B cell (primary cell): ENCODE results near the gene TRAPPC12. TPM values are rescaled to one million over a fixed set of nuclear protein-coding genes. Genes with fewer than 3 reads are reported as not detected.

ENCODE experiments used
- ATAC-seq: fragments of 200-7000 bp; cut with Tn5 transposase; one replicate; pipeline ENCODE4 v1.10.0; 2021; ENCODE audit warnings: low read depth, mild to moderate bottlenecking, moderate number of reproducible peaks, moderate library complexity
- CTCF ChIA-PET: fragments of 350-600 bp; sonication (Branson Sonifier 250); formaldehyde crosslinking; loops from one replicate; lab custom pipeline; 2021; ENCODE audit warnings: antibody characterized with exemption, inconsistent platforms; lab: Charles Lee
- POLR2A ChIA-PET: fragments of 350-600 bp; sonication (Branson Sonifier 250); formaldehyde crosslinking; loops from one replicate; lab custom pipeline; 2021; ENCODE audit warnings: antibody characterized with exemption; lab: Charles Lee
- DNase-seq: peaks from one replicate; pipeline ENCODE4 v3.0.0; 2013
- H2AFZ ChIP-seq: 2 replicates; pipeline ENCODE4 v1.6.1; 2012; ENCODE audit warnings: mild to moderate bottlenecking, low read depth, low read length; ENCODE audit not compliant: insufficient read depth, poor library complexity, severe bottlenecking
- H3K27ac ChIP-seq, 2 donors: 1 replicate in 1 of 2; 2 replicates in 1 of 2; pipeline ENCODE4 v1.5.1; 2012 to 2013; ENCODE audit warnings: low read length in 2 of 2, mild to moderate bottlenecking in 2 of 2, moderate library complexity in 1 of 2
- H3K27me3 ChIP-seq, 4 experiments: fragments of 200-600 bp in 1 of 4; sonication (generic) in 1 of 4; replicated peaks in 1 of 4; 1 replicate in 2 of 4; 2 replicates in 2 of 4; pipeline versions ENCODE4 v1.6.1 to v1.7.0; 2013 to 2016; ENCODE audit warnings: low read length in 3 of 4, mild to moderate bottlenecking in 2 of 4, mixed read lengths in 1 of 4, moderate library complexity in 1 of 4; ENCODE audit not compliant: insufficient read depth in 4 of 4, control insufficient read depth in 3 of 4; ENCODE audit errors: control extremely low read depth in 1 of 4
- H3K36me3 ChIP-seq, 2 experiments: replicated peaks in 1 of 2; 1 replicate in 1 of 2; 2 replicates in 1 of 2; pipeline versions ENCODE4 v1.6.1 to v1.7.1; 2013; ENCODE audit warnings: low read length in 1 of 2; ENCODE audit not compliant: insufficient read depth in 2 of 2, control insufficient read depth in 1 of 2; ENCODE audit errors: control extremely low read depth in 1 of 2, extremely low read depth in 1 of 2
- H3K4me1 ChIP-seq, 2 donors: fragments of 200-600 bp in 1 of 2; sonication (generic) in 1 of 2; 1 replicate in 1 of 2; 2 replicates in 1 of 2; pipeline versions ENCODE4 v1.5.1 to v1.6.1; 2013 to 2017; ENCODE audit warnings: low read length in 2 of 2; ENCODE audit not compliant: control insufficient read depth in 2 of 2, insufficient read depth in 2 of 2
- H3K4me2 ChIP-seq: replicated peaks from 2 replicates; pipeline ENCODE3; 2012; ENCODE audit warnings: mild to moderate bottlenecking, low read depth, low read length; ENCODE audit not compliant: poor library complexity, severe bottlenecking
- H3K4me3 ChIP-seq, 5 experiments: fragments of 200-600 bp in 1 of 5; sonication (generic) in 1 of 5; 1 replicate in 3 of 5; 2 replicates in 2 of 5; pipeline versions ENCODE4 v1.5.1 to v1.7.0; 2011 to 2016; ENCODE audit warnings: low read length in 4 of 5, mild to moderate bottlenecking in 4 of 5, low read depth in 2 of 5, control low read depth in 1 of 5, moderate library complexity in 1 of 5; ENCODE audit not compliant: insufficient read depth in 1 of 5; ENCODE audit errors: control extremely low read depth in 1 of 5, extremely low read depth in 1 of 5
- H3K79me2 ChIP-seq: fragments of 200-600 bp; sonication (generic); one replicate; pipeline ENCODE4 v1.6.0; 2016; ENCODE audit warnings: low read length; ENCODE audit not compliant: control insufficient read depth, insufficient read depth
- H3K9ac ChIP-seq: fragments of 200-600 bp; sonication (generic); 2 replicates; pipeline ENCODE4 v1.6.1; 2017; ENCODE audit warnings: mild to moderate bottlenecking, low read length, moderate library complexity
- H3K9me3 ChIP-seq, 3 donors: one replicate each; pipeline versions ENCODE4 v1.6.1 to v1.7.1; 2013; ENCODE audit warnings: low read length in 2 of 3; ENCODE audit not compliant: control insufficient read depth in 2 of 3, insufficient read depth in 1 of 3; ENCODE audit errors: control extremely low read depth in 1 of 3
- H4K20me1 ChIP-seq: 2 replicates; pipeline ENCODE4 v1.6.0; 2012; ENCODE audit warnings: mild to moderate bottlenecking, low read length; ENCODE audit not compliant: insufficient read depth, control insufficient read depth, poor library complexity, severe bottlenecking
- H3K27ac Mint-ChIP-seq: one replicate; pipeline ENCODE4 v1.8.0; 2021; ENCODE audit warnings: mixed read lengths
- H3K27me3 Mint-ChIP-seq: one replicate; pipeline ENCODE4 v1.8.0; 2021; ENCODE audit warnings: mixed read lengths
- H3K4me1 Mint-ChIP-seq: one replicate; pipeline ENCODE4 v1.8.0; 2021; ENCODE audit warnings: mixed read lengths
- H3K4me3 Mint-ChIP-seq: one replicate; pipeline ENCODE4 v1.8.0; 2021; ENCODE audit warnings: mixed read lengths
- H3K9me3 Mint-ChIP-seq: one replicate; pipeline ENCODE4 v1.8.0; 2022; ENCODE audit warnings: mixed read lengths; ENCODE audit not compliant: insufficient read depth
- CTCF ChIP-seq: fragments of 200-600 bp; IDR thresholded peaks from one replicate; pipeline ENCODE4 v1.8.0; 2022; ENCODE audit warnings: antibody characterized with exemption, mild to moderate bottlenecking
- EZH2 ChIP-seq: IDR thresholded peaks from 2 replicates; pipeline ENCODE4 v1.6.1; 2012; ENCODE audit warnings: borderline replicate concordance, low read depth, mild to moderate bottlenecking, moderate library complexity, low read length; ENCODE audit not compliant: insufficient read depth, poor library complexity, severe bottlenecking
- WGBS: methylation state at CpG from one replicate; pipeline ENCODE4 v1.1.5; 2013; ENCODE audit warnings: missing lambda C conversion rate; ENCODE audit not compliant: insufficient coverage; 5-methylcytosine and 5-hydroxymethylcytosine counted together
- intact Hi-C: fragments of 100-400 bp; cut with micrococcal nuclease; formaldehyde crosslinking; loops from one replicate; pipeline ENCODE4 v1.10.0; 2022
- polyA plus RNA-seq: library from polyadenylated mRNA; depleted of rRNA; stranded (reverse); fragments of >200 nt; gene quantifications from 2 replicates; pipeline ENCODE4 v1.2.3, GENCODE V29; 2012
- total RNA-seq, 2 donors: library from RNA; stranded (reverse); fragments of 120-200 nt in 1 of 2; gene quantifications; 1 replicate in 1 of 2; 2 replicates in 1 of 2; pipeline versions ENCODE4 v1.2.3 to v1.2.4, GENCODE V29; 2013 to 2022

TRAPPC12 gene
- total and polyA plus RNA-seq, 2 donors (not counting 1 experiment from before 2014, with no cell fraction given), result 80.9 to 151 TPM

- no peaks in the 10 kb centered on the region for H3K27me3 ChIP-seq
- WGBS, result 92% methylated on average over 15 of the region's 16 CpGs
- no peak overlapping the region for H3K9ac ChIP-seq
- no peak overlapping the region for H2AFZ ChIP-seq
- peaks cover 4% of the 10 kb centered on the region for H3K79me2 ChIP-seq
- CTCF ChIA-PET, result interaction anchor here (2.2 kb wide), 1 partner anchor 11 kb away, joined by 9 read pairs; no protein-coding TSS in a partner anchor
- Mint-ChIP-seq H3K27me3 (no peaks in the 10 kb centered on the region), H3K27ac (no peak overlapping the region), H3K4me3 (no peak overlapping the region), H3K4me1 (no peaks in the 10 kb centered on the region), H3K9me3 (no peaks in the 10 kb centered on the region)
- ATAC-seq, result no peak
- no peak overlapping the region for H3K27ac ChIP-seq
- H3K36me3 ChIP-seq, result peaks cover 0 to 65% of the 10 kb centered on the region in 2 experiments
- peaks cover 0 to 3% (median 0%) of the 10 kb centered on the region in 3 donors for H3K9me3 ChIP-seq
- intact Hi-C loops, result no loop called here
- no peaks in the 10 kb centered on the region for H3K4me1 ChIP-seq
- no peak overlapping the region for H3K4me2 ChIP-seq
- H3K4me3 ChIP-seq, result no peak overlapping the region
- no peaks in the 10 kb centered on the region for H4K20me1 ChIP-seq
- no peak for DNase-seq
- no peak for TF ChIP-seq CTCF
- TF ChIP-seq EZH2, result no peak
- POLR2A ChIA-PET, result no interaction called here
These were observed 71.0 kb downstream of the TRAPPC12 start for GRCh38 chr2:3450385-3451010.

GRCh38 chr2:3451169-3451568 is 71.7 kb downstream of the TRAPPC12 start:
- no peak overlapping the region for H3K4me3 ChIP-seq
- H3K4me2 ChIP-seq, result no peak overlapping the region
- H2AFZ ChIP-seq, result no peak overlapping the region
- 95% methylated on average over 4 of the region's 4 CpGs for WGBS
- Mint-ChIP-seq H3K4me1 (no peaks in the 10 kb centered on the region), H3K4me3 (no peak overlapping the region), H3K27me3 (no peaks in the 10 kb centered on the region), H3K27ac (no peak overlapping the region), H3K9me3 (no peaks in the 10 kb centered on the region)
- ChIA-PET CTCF (interaction anchor here (1.4 to 2.2 kb wide), 2 partner anchors 10 to 27 kb away, joined by 4 to 9 read pairs; no protein-coding TSS in a partner anchor), POLR2A (no interaction called here)
- peaks cover 0 to 3% (median 0%) of the 10 kb centered on the region in 3 donors for H3K9me3 ChIP-seq
- ATAC-seq (no peak), DNase-seq (no peak)
- H3K27ac ChIP-seq, result no peak overlapping the region
- no peaks in the 10 kb centered on the region for H3K27me3 ChIP-seq
- no peaks in the 10 kb centered on the region for H3K4me1 ChIP-seq
- H3K9ac ChIP-seq, result no peak overlapping the region
- no peak for TF ChIP-seq EZH2
- TF ChIP-seq CTCF, result no peak
- no peaks in the 10 kb centered on the region for H4K20me1 ChIP-seq
- intact Hi-C loops, result no loop called here
- H3K79me2 ChIP-seq, result peaks cover 4% of the 10 kb centered on the region
- H3K36me3 ChIP-seq, result peaks cover 0 to 61% of the 10 kb centered on the region in 2 experiments
